ENCODE measurements around the gene CALY.
A peak's percentile ranks its signal among the peaks of the same experiment; 100 is the strongest.

Gene CALY

DNA sequence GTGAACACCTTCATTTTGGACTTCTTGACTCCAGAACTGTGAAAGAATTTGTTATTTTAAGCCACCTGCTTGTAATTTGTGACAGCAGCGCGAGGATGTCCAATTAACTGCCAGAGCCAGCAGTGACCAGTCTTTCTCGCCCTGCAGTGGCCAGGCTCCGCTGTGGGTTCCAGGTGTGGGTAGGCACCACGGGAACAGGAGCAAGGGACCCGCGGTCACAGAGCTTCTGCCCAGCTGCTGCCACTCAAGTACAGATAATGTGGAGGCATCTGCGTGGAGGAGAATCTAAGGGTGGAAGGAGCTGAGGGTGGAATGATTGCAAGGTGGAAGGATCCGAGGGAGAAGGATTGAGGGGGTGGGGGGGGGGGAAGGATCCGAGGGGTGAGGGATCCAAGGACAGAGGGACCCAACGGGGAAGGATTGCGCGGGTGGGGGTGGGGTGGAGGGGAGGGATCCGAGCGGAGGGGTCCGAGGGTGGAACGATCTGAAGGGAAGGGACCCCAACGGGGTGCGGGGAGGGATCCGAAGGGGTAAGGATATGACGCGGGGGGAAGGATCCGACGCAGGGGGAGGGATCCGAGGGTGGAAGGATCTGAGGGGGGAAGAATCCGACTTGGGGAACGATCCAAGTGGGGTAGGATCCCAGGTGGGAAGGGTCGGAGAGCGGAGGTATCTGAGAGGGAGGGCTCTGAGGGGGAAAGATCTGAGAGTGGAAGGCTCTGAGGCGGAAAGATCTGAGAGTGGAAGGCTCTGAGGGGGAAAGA, 3.6 kb downstream of the CALY start:
- no peak for DNase-seq
- Histone ChIP-seq H2BK5ac (ENCODE audit: low read depth, low read length, poor library complexity) (no peak overlapping the region), H3K27me3 (ENCODE audit: insufficient read depth, low read length) (peaks cover 45% of the 10 kb centered on the region), H3K79me2 (ENCODE audit: control insufficient read depth, insufficient read depth, low read length, poor library complexity) (no peaks in the 10 kb centered on the region), H3K4me1 (ENCODE audit: control insufficient read depth in 1 of 2, insufficient read depth in 2 of 2, low read length in 2 of 2) (peaks cover 0 to 3% of the 10 kb centered on the region in 2 experiments), H3K4ac (ENCODE audit: low read depth, low read length) (no peak overlapping the region), H2BK12ac (ENCODE audit: low read length) (no peak overlapping the region), H3K4me2 (ENCODE audit: low read length) (no peak overlapping the region), H3K9ac (ENCODE audit: low read length) (no peak overlapping the region), H4K8ac (ENCODE audit: low read depth, low read length) (no peak overlapping the region), H4K91ac (ENCODE audit: low read depth, low read length) (no peak overlapping the region), H2BK120ac (ENCODE audit: insufficient read depth, low read length, poor library complexity) (no peak overlapping the region), H3K18ac (ENCODE audit: low read length) (no peak overlapping the region), H3K36me3 (ENCODE audit: control insufficient read depth in 1 of 2, insufficient read depth in 2 of 2, low read length in 2 of 2) (no peaks in the 10 kb centered on the region), H3K4me3 (ENCODE audit: low read depth, low read length) (no peak overlapping the region), H2AFZ (ENCODE audit: insufficient read depth, low read length, poor library complexity) (no peak overlapping the region), H3K23ac (ENCODE audit: low read length) (no peak overlapping the region), H3K27ac (ENCODE audit: low read depth, low read length) (no peak overlapping the region), H4K12ac (ENCODE audit: low read depth, low read length) (no peak overlapping the region), H3K9me3 (ENCODE audit: insufficient read depth, low read depth, low read length) (peaks cover 29% of the 10 kb centered on the region), H3K14ac (ENCODE audit: low read length) (no peak overlapping the region), H2AK5ac (ENCODE audit: low read length) (no peak overlapping the region), H3K79me1 (ENCODE audit: low read length) (no peaks in the 10 kb centered on the region)
- WGBS (ENCODE audit: extremely low coverage, insufficient coverage, insufficient read length): no CpG with 5 or more reads among the region's 30 CpGs

DNA sequence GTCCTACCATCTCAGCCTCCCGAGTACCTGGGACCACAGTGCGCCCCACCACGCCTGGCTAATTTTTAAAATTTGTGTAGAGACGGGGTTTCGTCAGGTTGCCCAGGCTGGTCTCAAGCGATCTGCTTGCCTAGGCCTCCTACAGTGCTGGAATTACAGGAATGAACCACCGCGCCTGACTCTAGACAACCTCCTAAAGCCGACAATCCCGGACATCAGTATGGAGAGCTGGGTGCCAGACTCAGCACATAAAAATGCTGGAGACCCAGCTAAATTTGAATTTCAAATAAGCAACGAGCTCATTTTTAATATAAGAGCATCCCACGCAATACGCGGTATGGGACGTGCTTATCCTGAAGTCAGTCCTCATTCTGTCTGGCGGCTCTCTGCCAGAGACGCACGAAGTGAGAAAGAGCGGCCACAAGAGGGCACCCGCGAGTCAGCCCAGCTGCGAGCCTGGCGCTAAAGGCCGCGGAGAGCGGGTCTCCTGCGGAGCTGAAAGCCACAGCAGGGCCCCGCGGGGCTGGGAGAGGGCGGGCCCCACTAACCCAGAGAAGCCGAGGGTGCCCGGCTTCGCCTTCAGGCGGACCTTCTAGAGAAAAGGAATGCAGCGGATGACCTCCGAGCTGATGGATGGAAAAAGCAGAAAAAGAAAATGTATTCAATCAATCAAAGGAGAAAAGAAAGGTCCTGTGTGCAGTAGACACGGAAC, 7.0 kb downstream of the CALY start:
- Histone ChIP-seq H4K91ac (ENCODE audit: low read depth, low read length) (no peak overlapping the region), H2AFZ (ENCODE audit: insufficient read depth, low read length, poor library complexity) (no peak overlapping the region), H3K14ac (ENCODE audit: low read length) (no peak overlapping the region), H2BK5ac (ENCODE audit: low read depth, low read length, poor library complexity) (no peak overlapping the region), H3K23ac (ENCODE audit: low read length) (no peak overlapping the region), H2AK5ac (ENCODE audit: low read length) (no peak overlapping the region), H3K36me3 (ENCODE audit: control insufficient read depth in 1 of 2, insufficient read depth in 2 of 2, low read length in 2 of 2) (no peaks in the 10 kb centered on the region), H3K18ac (ENCODE audit: low read length) (no peak overlapping the region), H3K4me2 (ENCODE audit: low read length) (peak overlapping the region; percentile 38), H3K79me1 (ENCODE audit: low read length) (no peaks in the 10 kb centered on the region), H4K8ac (ENCODE audit: low read depth, low read length) (no peak overlapping the region), H3K27me3 (ENCODE audit: insufficient read depth, low read length) (peaks cover 35% of the 10 kb centered on the region), H3K79me2 (ENCODE audit: control insufficient read depth, insufficient read depth, low read length, poor library complexity) (no peaks in the 10 kb centered on the region), H3K9ac (ENCODE audit: low read length) (no peak overlapping the region), H3K27ac (ENCODE audit: low read depth, low read length) (no peak overlapping the region), H4K12ac (ENCODE audit: low read depth, low read length) (no peak overlapping the region), H3K4me1 (ENCODE audit: control insufficient read depth in 1 of 2, insufficient read depth in 2 of 2, low read length in 2 of 2) (peaks cover 7 to 16% of the 10 kb centered on the region in 2 experiments), H3K9me3 (ENCODE audit: insufficient read depth, low read depth, low read length) (peaks cover 12% of the 10 kb centered on the region), H3K4ac (ENCODE audit: low read depth, low read length) (no peak overlapping the region), H2BK120ac (ENCODE audit: insufficient read depth, low read length, poor library complexity) (no peak overlapping the region), H2BK12ac (ENCODE audit: low read length) (no peak overlapping the region), H3K4me3 (ENCODE audit: low read depth, low read length) (no peak overlapping the region)
- no CpG with 5 or more reads among the region's 37 CpGs for WGBS (ENCODE audit: extremely low coverage, insufficient coverage, insufficient read length)
- peak; percentile 92 to 98 for DNase-seq

DNA sequence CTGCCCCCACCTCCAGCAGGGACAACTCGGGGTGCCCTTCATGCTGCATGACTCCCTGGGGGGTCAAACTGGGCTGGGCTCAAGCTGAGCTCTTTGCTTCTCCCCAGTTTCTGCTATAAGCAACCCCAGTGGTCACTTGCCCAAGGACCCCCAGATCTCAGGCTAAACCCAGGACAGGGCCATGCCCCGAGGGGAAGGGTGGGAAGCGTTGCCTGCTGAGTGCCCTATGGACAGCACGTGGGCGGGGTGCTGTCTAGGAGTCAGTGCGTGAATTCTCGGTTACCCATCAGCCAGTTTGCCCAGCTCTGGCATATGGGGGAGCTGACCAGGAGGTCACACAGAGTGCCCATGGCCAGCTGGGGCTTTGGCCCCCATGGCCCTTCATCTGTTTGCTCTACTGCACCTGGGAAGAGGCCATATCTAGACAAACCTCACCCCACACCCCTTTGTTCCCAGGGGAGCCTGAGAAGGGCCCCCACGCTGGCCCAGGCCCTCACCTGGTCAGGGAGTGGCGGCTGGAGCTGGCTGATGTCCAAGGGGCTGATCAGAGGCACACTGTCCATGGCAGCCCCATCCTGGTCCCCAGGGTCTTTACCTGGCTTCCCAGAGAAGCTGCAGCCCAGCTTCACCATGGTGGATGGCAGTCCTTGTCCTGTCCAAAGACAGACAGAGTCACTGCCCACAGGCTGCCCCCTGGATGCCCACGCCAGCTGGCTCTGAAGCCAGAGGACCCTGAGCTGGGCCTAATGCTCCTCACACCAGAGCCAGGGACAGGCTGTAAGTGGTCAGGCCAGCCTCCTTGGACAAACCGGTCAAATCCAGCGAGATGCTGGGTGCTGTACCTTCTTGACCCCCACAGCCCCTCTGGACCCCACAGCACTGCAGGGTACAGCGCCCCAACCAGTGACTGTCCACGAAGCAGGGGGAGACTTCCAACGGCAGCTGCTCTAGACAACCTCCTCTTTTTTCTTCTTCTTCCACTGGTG, 8.0 kb downstream of the CALY start:
- H4K12ac ChIP-seq (ENCODE audit: low read depth, low read length): no peak overlapping the region
- no peak overlapping the region for H4K91ac ChIP-seq (ENCODE audit: low read depth, low read length)
- H3K23ac ChIP-seq (ENCODE audit: low read length): no peak overlapping the region
- H3K79me2 ChIP-seq (ENCODE audit: control insufficient read depth, insufficient read depth, low read length, poor library complexity): no peaks in the 10 kb centered on the region
- no peak overlapping the region for H3K27ac ChIP-seq (ENCODE audit: low read depth, low read length)
- H3K14ac ChIP-seq (ENCODE audit: low read length): no peak overlapping the region
- H3K9ac ChIP-seq (ENCODE audit: low read length): peak overlapping the region; percentile 18
- H2BK120ac ChIP-seq (ENCODE audit: insufficient read depth, low read length, poor library complexity): no peak overlapping the region
- H3K27me3 ChIP-seq (ENCODE audit: insufficient read depth, low read length): peaks cover 31% of the 10 kb centered on the region
- no peak overlapping the region for H2BK5ac ChIP-seq (ENCODE audit: low read depth, low read length, poor library complexity)
- no peak overlapping the region for H2AK5ac ChIP-seq (ENCODE audit: low read length)
- no peak overlapping the region for H2BK12ac ChIP-seq (ENCODE audit: low read length)
- H3K4me3 ChIP-seq (ENCODE audit: low read depth, low read length): no peak overlapping the region
- no peak overlapping the region for H3K18ac ChIP-seq (ENCODE audit: low read length)
- peaks cover 8% of the 10 kb centered on the region for H3K9me3 ChIP-seq (ENCODE audit: insufficient read depth, low read depth, low read length)
- no CpG with 5 or more reads among the region's 15 CpGs for WGBS (ENCODE audit: extremely low coverage, insufficient coverage, insufficient read length)
- H3K4me2 ChIP-seq (ENCODE audit: low read length): no peak overlapping the region
- no peak overlapping the region for H2AFZ ChIP-seq (ENCODE audit: insufficient read depth, low read length, poor library complexity)
- H4K8ac ChIP-seq (ENCODE audit: low read depth, low read length): no peak overlapping the region
- no peaks in the 10 kb centered on the region for H3K79me1 ChIP-seq (ENCODE audit: low read length)
- no peak for DNase-seq
- H3K4me1 ChIP-seq (ENCODE audit: control insufficient read depth in 1 of 2, insufficient read depth in 2 of 2, low read length in 2 of 2): peaks cover 7 to 16% of the 10 kb centered on the region in 2 experiments
- H3K4ac ChIP-seq (ENCODE audit: low read depth, low read length): no peak overlapping the region
- H3K36me3 ChIP-seq (ENCODE audit: control insufficient read depth in 1 of 2, insufficient read depth in 2 of 2, low read length in 2 of 2): no peaks in the 10 kb centered on the region

DNA sequence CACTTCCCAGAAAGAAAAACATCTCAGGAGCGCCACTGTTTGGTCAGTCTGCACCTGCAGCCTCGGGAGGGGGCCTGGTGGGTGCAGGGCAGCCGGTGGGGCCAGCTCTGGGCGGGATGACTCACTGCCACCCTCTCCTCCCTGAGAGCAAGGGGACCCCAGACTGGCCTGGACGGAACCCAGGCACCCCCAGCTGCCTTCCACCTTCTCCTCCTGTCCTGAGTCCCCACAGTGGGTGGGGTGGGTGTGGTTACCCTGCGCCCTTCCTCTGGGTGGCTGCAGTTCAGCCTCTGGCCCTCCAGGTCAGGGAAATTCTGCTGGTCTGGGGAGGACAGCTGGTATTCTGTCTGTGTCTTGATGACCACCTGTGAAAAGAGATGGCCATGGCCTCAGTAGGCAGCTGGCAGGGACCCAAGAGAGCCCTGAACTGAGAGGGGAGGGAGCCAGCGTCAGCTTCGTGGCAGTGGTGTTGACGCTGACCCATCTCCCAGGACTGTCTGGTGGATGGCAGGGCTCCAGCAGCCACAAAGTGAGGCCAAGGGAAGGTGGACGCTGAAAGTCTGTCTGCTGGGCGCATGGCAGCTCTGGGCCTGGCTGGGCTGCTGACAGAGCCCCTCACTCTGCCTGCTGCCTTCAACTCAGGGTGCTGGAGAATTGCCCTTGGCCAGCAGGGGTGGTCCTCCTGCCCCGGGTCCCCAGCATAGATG, 8.9 kb downstream of the CALY start:
- no peak overlapping the region for H3K14ac ChIP-seq (ENCODE audit: low read length)
- peaks cover 26% of the 10 kb centered on the region for H3K27me3 ChIP-seq (ENCODE audit: insufficient read depth, low read length)
- no peaks in the 10 kb centered on the region for H3K79me2 ChIP-seq (ENCODE audit: control insufficient read depth, insufficient read depth, low read length, poor library complexity)
- H3K9me3 ChIP-seq (ENCODE audit: insufficient read depth, low read depth, low read length): peaks cover 4% of the 10 kb centered on the region
- no peak overlapping the region for H2AK5ac ChIP-seq (ENCODE audit: low read length)
- H3K4me1 ChIP-seq (ENCODE audit: control insufficient read depth in 1 of 2, insufficient read depth in 2 of 2, low read length in 2 of 2): peaks cover 7 to 16% of the 10 kb centered on the region in 2 experiments
- no peak overlapping the region for H4K8ac ChIP-seq (ENCODE audit: low read depth, low read length)
- no peak overlapping the region for H3K18ac ChIP-seq (ENCODE audit: low read length)
- no peak overlapping the region for H2BK12ac ChIP-seq (ENCODE audit: low read length)
- no peak overlapping the region for H3K4ac ChIP-seq (ENCODE audit: low read depth, low read length)
- no peak overlapping the region for H2AFZ ChIP-seq (ENCODE audit: insufficient read depth, low read length, poor library complexity)
- no CpG with 5 or more reads among the region's 12 CpGs for WGBS (ENCODE audit: extremely low coverage, insufficient coverage, insufficient read length)
- no peak overlapping the region for H3K27ac ChIP-seq (ENCODE audit: low read depth, low read length)
- no peak overlapping the region for H4K91ac ChIP-seq (ENCODE audit: low read depth, low read length)
- no peak overlapping the region for H2BK5ac ChIP-seq (ENCODE audit: low read depth, low read length, poor library complexity)
- no peak overlapping the region for H4K12ac ChIP-seq (ENCODE audit: low read depth, low read length)
- H3K4me2 ChIP-seq (ENCODE audit: low read length): no peak overlapping the region
- H3K9ac ChIP-seq (ENCODE audit: low read length): no peak overlapping the region
- no peak overlapping the region for H3K23ac ChIP-seq (ENCODE audit: low read length)
- no peak overlapping the region for H2BK120ac ChIP-seq (ENCODE audit: insufficient read depth, low read length, poor library complexity)
- no peak for DNase-seq
- H3K4me3 ChIP-seq (ENCODE audit: low read depth, low read length): no peak overlapping the region
- no peaks in the 10 kb centered on the region for H3K36me3 ChIP-seq (ENCODE audit: control insufficient read depth in 1 of 2, insufficient read depth in 2 of 2, low read length in 2 of 2)
- no peaks in the 10 kb centered on the region for H3K79me1 ChIP-seq (ENCODE audit: low read length)
